Endothelial cell of umbilical vein (primary cell): ENCODE data around the gene INPP4B. TPM values are rescaled to one million over a fixed set of nuclear protein-coding genes. Genes with fewer than 3 reads are reported as not detected.

ENCODE experiments used
- BruUV-seq: library from RNA; stranded (reverse); fragments of 400-500 nt; replicated peaks from 2 replicates; lab custom pipeline; 2021; lab: Mats Ljungman, UMichigan
- CTCF ChIA-PET: fragments of 300-600, 350-600 bp; sonication (Branson Sonifier 250); formaldehyde crosslinking; loops from one replicate; lab custom pipeline; 2021; ENCODE audit warnings: antibody characterized with exemption, inconsistent platforms; lab: Charles Lee
- POLR2A ChIA-PET: fragments of 300-600, 350-600 bp; sonication (Branson Sonifier 250); formaldehyde crosslinking; loops from one replicate; lab custom pipeline; 2021; ENCODE audit warnings: antibody characterized with exemption, inconsistent platforms; lab: Charles Lee
- DNase-seq: peaks from one replicate; pipeline ENCODE4 v3.0.0-alpha.2; 2011; ENCODE audit warnings: low read depth, low spot score
- FAIRE-seq: peaks from 2 replicates; lab custom pipeline; 2011; peaks lifted over from hg19 to GRCh38; lab: Jason Lieb, UNC
- H2AFZ ChIP-seq: 2 replicates; pipeline ENCODE4 v1.6.0; 2012; ENCODE audit warnings: low read depth, low read length, control low read depth, inconsistent platforms
- H3K27ac ChIP-seq: 2 replicates; pipeline ENCODE4 v1.5.1; 2011; ENCODE audit warnings: low read depth, mild to moderate bottlenecking, control low read depth, low read length, moderate library complexity; ENCODE audit not compliant: insufficient read depth
- H3K27me3 ChIP-seq, 2 experiments: 2 replicates each; pipeline versions ENCODE4 v1.6.0 to v1.6.1; 2011; ENCODE audit warnings: low read length in 2 of 2, mixed read lengths in 1 of 2; ENCODE audit not compliant: control insufficient read depth in 2 of 2, insufficient read depth in 2 of 2
- H3K36me3 ChIP-seq, 2 experiments: 2 replicates in 1 of 2; 3 replicates in 1 of 2; pipeline ENCODE4 v1.5.1; 2011; ENCODE audit warnings: low read length in 2 of 2, mild to moderate bottlenecking in 1 of 2, moderate library complexity in 1 of 2; ENCODE audit not compliant: control insufficient read depth in 2 of 2, insufficient read depth in 2 of 2; ENCODE audit errors: extremely low read depth in 1 of 2
- H3K4me1 ChIP-seq: 3 replicates; pipeline ENCODE4 v1.5.1; 2011; ENCODE audit warnings: mild to moderate bottlenecking, low read length; ENCODE audit not compliant: control insufficient read depth, insufficient read depth; ENCODE audit errors: extremely low read depth
- H3K4me2 ChIP-seq: 2 replicates; pipeline ENCODE4 v1.6.1; 2011; ENCODE audit warnings: low read length, control low read depth, mixed read lengths; ENCODE audit not compliant: insufficient read depth
- H3K4me3 ChIP-seq, 3 experiments: fragments of 200-600 bp in 1 of 3; sonication (generic), shearing (Covaris generic) in 1 of 3; replicated peaks in 1 of 3; 2 replicates each; pipeline ENCODE4 v1.5.1; 2011 to 2016; ENCODE audit warnings: control low read depth in 3 of 3, low read length in 3 of 3, mild to moderate bottlenecking in 2 of 3, inconsistent platforms in 1 of 3, low read depth in 1 of 3, moderate library complexity in 1 of 3; ENCODE audit not compliant: insufficient read depth in 1 of 3
- H3K79me2 ChIP-seq: 2 replicates; pipeline ENCODE4 v1.6.0; 2012; ENCODE audit warnings: low read length, inconsistent platforms; ENCODE audit not compliant: control insufficient read depth, insufficient read depth
- H3K9ac ChIP-seq: replicated peaks from 2 replicates; pipeline ENCODE3; 2011; ENCODE audit warnings: low read length, control low read depth; ENCODE audit not compliant: insufficient read depth; ENCODE audit errors: extremely low read depth
- H3K9me1 ChIP-seq: replicated peaks from 3 replicates; pipeline ENCODE4 v1.6.0; 2011; ENCODE audit warnings: mild to moderate bottlenecking, low read length; ENCODE audit not compliant: control insufficient read depth, insufficient read depth; ENCODE audit errors: extremely low read depth
- H3K9me3 ChIP-seq: replicated peaks from 2 replicates; pipeline ENCODE4 v1.5.1; 2012; ENCODE audit warnings: low read length, inconsistent platforms; ENCODE audit not compliant: control insufficient read depth, insufficient read depth
- H4K20me1 ChIP-seq: replicated peaks from 2 replicates; pipeline ENCODE3; 2011; ENCODE audit warnings: mild to moderate bottlenecking, low read length; ENCODE audit not compliant: control insufficient read depth, insufficient read depth; ENCODE audit errors: extremely low read depth
- EZH2 ChIP-seq: IDR thresholded peaks from 2 replicates; pipeline ENCODE4 v1.6.1; 2012; ENCODE audit warnings: borderline replicate concordance, low read depth, mild to moderate bottlenecking, moderate library complexity, low read length, inconsistent platforms; ENCODE audit not compliant: severe bottlenecking
- FOS ChIP-seq: IDR thresholded peaks from 2 replicates; pipeline ENCODE4 v1.6.1; 2011; ENCODE audit warnings: mild to moderate bottlenecking, low read length, moderate library complexity, borderline replicate concordance; ENCODE audit not compliant: insufficient read depth
- GATA2 ChIP-seq: IDR thresholded peaks from 2 replicates; pipeline ENCODE4 v1.7.0; 2011; ENCODE audit warnings: low read depth, mild to moderate bottlenecking, moderate library complexity, mixed read lengths, low read length; ENCODE audit not compliant: insufficient read length, insufficient read depth
- JUN ChIP-seq: IDR thresholded peaks from 2 replicates; pipeline ENCODE4 v1.6.1; 2011; ENCODE audit warnings: borderline replicate concordance, low read depth; ENCODE audit not compliant: insufficient read length, insufficient read depth
- MAX ChIP-seq: IDR thresholded peaks from 2 replicates; pipeline ENCODE4 v1.6.1; 2011; ENCODE audit not compliant: insufficient read depth, insufficient read length
- POLR2AphosphoS5 ChIP-seq: IDR thresholded peaks from 2 replicates; pipeline ENCODE4 v1.6.1; 2012; ENCODE audit warnings: low read depth, mild to moderate bottlenecking, control low read depth, low read length, moderate library complexity; ENCODE audit not compliant: insufficient read depth
- dilution Hi-C: fragments of 300-500 bp; cut with MboI; formaldehyde crosslinking; loops from one replicate; pipeline ENCODE4 v1.15.0; 2019; ENCODE audit warnings: low sequenced_read_pairs; ENCODE audit not compliant: extremely low pct_ligation_motif_present
- intact Hi-C: fragments of 100-400 bp; cut with micrococcal nuclease; formaldehyde crosslinking; loops from one replicate; pipeline ENCODE4 v1.10.0; 2022
- polyA plus RNA-seq, 4 experiments: library from polyadenylated mRNA; depleted of rRNA in 3 of 4; stranded (reverse) in 3 of 4; unstranded in 1 of 4; fragments of >200 nt; gene quantifications; 2 replicates each; pipeline versions ENCODE4 v1.2.1 to v1.2.3, GENCODE V29; 2011 to 2012; ENCODE audit warnings: missing spikeins in 1 of 4
- total RNA-seq: library from RNA; stranded (reverse); gene quantifications from 2 replicates; pipeline ENCODE4 v1.2.3, GENCODE V29; 2021
- TF ChIP-seq, protein P1 (sequence below), 2 donors: IDR thresholded peaks; 1 replicate in 1 of 2; 2 replicates in 1 of 2; pipeline ENCODE4 v1.5.1; 2011; ENCODE audit warnings: low read length in 2 of 2, mild to moderate bottlenecking in 2 of 2, moderate library complexity in 2 of 2, control low read depth in 1 of 2, inconsistent platforms in 1 of 2, low read depth in 1 of 2; ENCODE audit not compliant: insufficient read depth in 1 of 2; ENCODE audit errors: extremely low read depth in 1 of 2

INPP4B gene
- total and polyA plus RNA-seq, 2 donors (not counting 3 experiments of a cell fraction or from before 2014, with no cell fraction given) = 0.41 to 3.1 TPM

DNA sequence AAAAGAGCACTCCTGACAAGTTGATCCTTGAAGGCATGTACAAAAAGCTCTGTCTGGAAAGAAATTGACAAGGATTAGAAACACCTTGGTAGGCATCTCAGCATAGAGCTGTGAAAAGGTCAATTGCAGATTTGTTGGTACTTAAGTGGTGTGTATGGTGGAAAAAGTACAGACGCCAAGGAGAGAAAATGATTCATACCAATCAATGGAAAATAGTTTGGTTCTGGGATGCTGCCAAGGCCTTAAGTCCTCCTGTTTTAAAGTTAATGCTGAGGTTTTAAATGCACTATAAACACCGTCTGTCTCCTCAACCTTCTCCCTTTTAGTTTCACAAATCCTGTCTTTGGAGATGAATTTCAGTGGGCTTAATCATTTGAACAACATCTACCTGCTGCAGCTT, 685.6 kb downstream of the INPP4B start:
- Histone ChIP-seq H3K4me3 (no peak overlapping the region), H2AFZ (no peak overlapping the region), H3K9ac (no peak overlapping the region), H3K4me1 (no peaks in the 10 kb centered on the region), H3K27ac (no peak overlapping the region), H3K36me3 (no peaks in the 10 kb centered on the region), H3K9me3 (no peaks in the 10 kb centered on the region), H4K20me1 (no peaks in the 10 kb centered on the region), H3K9me1 (no peaks in the 10 kb centered on the region), H3K4me2 (no peak overlapping the region), H3K27me3 (no peaks in the 10 kb centered on the region), H3K79me2 (no peaks in the 10 kb centered on the region)
- intact Hi-C loops (no loop called here), dilution Hi-C loops (no loop called here)
- FAIRE-seq (no peak), DNase-seq (no peak)
- POLR2A ChIA-PET = no interaction called here
- CTCF ChIA-PET = no interaction called here
- TF ChIP-seq POLR2AphosphoS5 (no peak), EZH2 (no peak), GATA2 (no peak), MAX (no peak)
- TF ChIP-seq, protein P1, sequence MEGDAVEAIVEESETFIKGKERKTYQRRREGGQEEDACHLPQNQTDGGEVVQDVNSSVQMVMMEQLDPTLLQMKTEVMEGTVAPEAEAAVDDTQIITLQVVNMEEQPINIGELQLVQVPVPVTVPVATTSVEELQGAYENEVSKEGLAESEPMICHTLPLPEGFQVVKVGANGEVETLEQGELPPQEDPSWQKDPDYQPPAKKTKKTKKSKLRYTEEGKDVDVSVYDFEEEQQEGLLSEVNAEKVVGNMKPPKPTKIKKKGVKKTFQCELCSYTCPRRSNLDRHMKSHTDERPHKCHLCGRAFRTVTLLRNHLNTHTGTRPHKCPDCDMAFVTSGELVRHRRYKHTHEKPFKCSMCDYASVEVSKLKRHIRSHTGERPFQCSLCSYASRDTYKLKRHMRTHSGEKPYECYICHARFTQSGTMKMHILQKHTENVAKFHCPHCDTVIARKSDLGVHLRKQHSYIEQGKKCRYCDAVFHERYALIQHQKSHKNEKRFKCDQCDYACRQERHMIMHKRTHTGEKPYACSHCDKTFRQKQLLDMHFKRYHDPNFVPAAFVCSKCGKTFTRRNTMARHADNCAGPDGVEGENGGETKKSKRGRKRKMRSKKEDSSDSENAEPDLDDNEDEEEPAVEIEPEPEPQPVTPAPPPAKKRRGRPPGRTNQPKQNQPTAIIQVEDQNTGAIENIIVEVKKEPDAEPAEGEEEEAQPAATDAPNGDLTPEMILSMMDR (IDR thresholded peaks at IDR 0.05; ENCODE audit: extremely low read depth in 1 of 2, insufficient read depth in 1 of 2, low read depth in 1 of 2, low read length in 2 of 2) = no peak
- BruUV-seq = no TSS peak

DNA sequence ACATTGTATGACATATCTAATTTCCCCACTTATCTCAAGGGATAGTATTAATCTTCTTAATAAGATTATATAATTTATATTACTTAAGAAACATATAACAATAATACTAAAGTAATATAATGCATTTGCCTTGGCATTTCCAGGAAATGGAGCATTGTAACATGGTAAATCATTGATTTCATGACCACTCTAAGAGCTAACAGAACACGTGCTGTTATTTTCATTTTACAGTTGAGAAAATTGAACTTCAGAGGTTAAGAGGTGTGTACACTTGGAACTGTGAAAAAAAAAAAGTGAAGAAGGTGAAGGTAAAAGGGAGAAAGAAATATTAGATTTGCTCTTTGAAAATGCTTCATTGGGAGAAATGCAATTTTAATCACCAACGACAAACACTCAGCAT, 687.1 kb downstream of the INPP4B start:
- CTCF ChIA-PET = no interaction called here
- no peak overlapping the region for H3K4me3 ChIP-seq
- no peaks in the 10 kb centered on the region for H3K36me3 ChIP-seq
- no peaks in the 10 kb centered on the region for H3K27me3 ChIP-seq
- H3K27ac ChIP-seq = no peak overlapping the region
- no TSS peak for BruUV-seq
- no peaks in the 10 kb centered on the region for H3K9me1 ChIP-seq
- no peaks in the 10 kb centered on the region for H3K4me1 ChIP-seq
- no peak overlapping the region for H3K4me2 ChIP-seq
- dilution Hi-C loops = no loop called here
- POLR2A ChIA-PET = no interaction called here
- FAIRE-seq = no peak
- intact Hi-C loops = no loop called here
- H2AFZ ChIP-seq = no peak overlapping the region
- no peaks in the 10 kb centered on the region for H3K79me2 ChIP-seq
- no peaks in the 10 kb centered on the region for H3K9me3 ChIP-seq
- TF ChIP-seq, protein P1 (IDR thresholded peaks at IDR 0.05; ENCODE audit: extremely low read depth in 1 of 2, insufficient read depth in 1 of 2, low read depth in 1 of 2, low read length in 2 of 2) = no peak
- no peak for TF ChIP-seq GATA2
- TF ChIP-seq POLR2AphosphoS5 = no peak
- no peak for TF ChIP-seq FOS
- TF ChIP-seq JUN = no peak
- no peak for DNase-seq
- no peaks in the 10 kb centered on the region for H4K20me1 ChIP-seq
- H3K9ac ChIP-seq = no peak overlapping the region
